Measurements from ENCODE around the gene SLC35G6.

The SLC35G6 gene

GRCh38 chr17:7483255-7484066, 2.2 kb downstream of the SLC35G6 start:
- no peak for FAIRE-seq
- TF ChIP-seq POLR2AphosphoS5 (IDR thresholded peaks at IDR 0.05; ENCODE audit: low read depth, low read length) (no peak), POLR2A (IDR thresholded peaks at IDR 0.05; ENCODE audit: low read depth, low read length) (peak; percentile 37; the same call in 1 of the 2 replicates), TAF1 (IDR thresholded peaks at IDR 0.05; ENCODE audit: borderline replicate concordance, low read depth, low read length) (peak; percentile 73)

GRCh38 chr17:7484067-7484918, 3.0 kb downstream of the SLC35G6 start, which contains the start of gene POLR2A:
TSS of gene POLR2A (plus strand) at chr17:7484366.
- TF ChIP-seq POLR2AphosphoS5 (IDR thresholded peaks at IDR 0.05; ENCODE audit: low read depth, low read length) (peak; percentile 100), TAF1 (IDR thresholded peaks at IDR 0.05; ENCODE audit: borderline replicate concordance, low read depth, low read length) (peak; percentile 100), POLR2A (IDR thresholded peaks at IDR 0.05; ENCODE audit: low read depth, low read length) (peak; percentile 100)
- peak; percentile 97 for FAIRE-seq
- peak; percentile 97 for DNase-seq (ENCODE audit: insufficient read length)

More at GRCh38 chr17:7483255-7484066, 2.2 kb downstream of the SLC35G6 start:
- peak; percentile 75 for DNase-seq (ENCODE audit: insufficient read length)

GRCh38 chr17:7484919-7485377, 3.7 kb downstream of the SLC35G6 start:
- peak; percentile 48 for FAIRE-seq
- TF ChIP-seq POLR2AphosphoS5 (IDR thresholded peaks at IDR 0.05; ENCODE audit: low read depth, low read length) (no peak), TAF1 (IDR thresholded peaks at IDR 0.05; ENCODE audit: borderline replicate concordance, low read depth, low read length) (no peak)
- DNase-seq (ENCODE audit: insufficient read length): no peak

- TF ChIP-seq POLR2AphosphoS5 (IDR thresholded peaks at IDR 0.05; ENCODE audit: low read depth, low read length): no peak
- TF ChIP-seq POLR2A (IDR thresholded peaks at IDR 0.05; ENCODE audit: low read depth, low read length): no peak
- TF ChIP-seq TAF1 (IDR thresholded peaks at IDR 0.05; ENCODE audit: borderline replicate concordance, low read depth, low read length): no peak
- no peak for DNase-seq (ENCODE audit: insufficient read length)
- FAIRE-seq: peak; percentile 30
Measured at GRCh38 chr17:7486181-7486580, 4.9 kb downstream of the SLC35G6 start.

- FAIRE-seq (no peak), DNase-seq (ENCODE audit: insufficient read length) (no peak)
- no peak for TF ChIP-seq POLR2AphosphoS5 (IDR thresholded peaks at IDR 0.05; ENCODE audit: low read depth, low read length)
- no peak for TF ChIP-seq TAF1 (IDR thresholded peaks at IDR 0.05; ENCODE audit: borderline replicate concordance, low read depth, low read length)
- TF ChIP-seq POLR2A (IDR thresholded peaks at IDR 0.05; ENCODE audit: low read depth, low read length): no peak
Measured at GRCh38 chr17:7490144-7490543, 8.9 kb downstream of the SLC35G6 start.

GRCh38 chr17:7491583-7491982, 10.3 kb downstream of the SLC35G6 start:
- DNase-seq (ENCODE audit: insufficient read length): no peak
- FAIRE-seq: no peak
- TF ChIP-seq TAF1 (IDR thresholded peaks at IDR 0.05; ENCODE audit: borderline replicate concordance, low read depth, low read length): no peak
- no peak for TF ChIP-seq POLR2A (IDR thresholded peaks at IDR 0.05; ENCODE audit: low read depth, low read length)
- no peak for TF ChIP-seq POLR2AphosphoS5 (IDR thresholded peaks at IDR 0.05; ENCODE audit: low read depth, low read length)

- FAIRE-seq (no peak), DNase-seq (ENCODE audit: insufficient read length) (no peak)
- TF ChIP-seq TAF1 (IDR thresholded peaks at IDR 0.05; ENCODE audit: borderline replicate concordance, low read depth, low read length): no peak
- no peak for TF ChIP-seq POLR2AphosphoS5 (IDR thresholded peaks at IDR 0.05; ENCODE audit: low read depth, low read length)
- no peak for TF ChIP-seq POLR2A (IDR thresholded peaks at IDR 0.05; ENCODE audit: low read depth, low read length)
Measured at GRCh38 chr17:7493941-7494340, 12.7 kb downstream of the SLC35G6 start.

- FAIRE-seq (no peak), DNase-seq (ENCODE audit: insufficient read length) (no peak)
- TF ChIP-seq POLR2AphosphoS5 (IDR thresholded peaks at IDR 0.05; ENCODE audit: low read depth, low read length): no peak
- no peak for TF ChIP-seq TAF1 (IDR thresholded peaks at IDR 0.05; ENCODE audit: borderline replicate concordance, low read depth, low read length)
- TF ChIP-seq POLR2A (IDR thresholded peaks at IDR 0.05; ENCODE audit: low read depth, low read length): no peak
Measured at GRCh38 chr17:7495906-7496434, 14.7 kb downstream of the SLC35G6 start.

- FAIRE-seq (no peak), DNase-seq (ENCODE audit: insufficient read length) (no peak)
- TF ChIP-seq TAF1 (IDR thresholded peaks at IDR 0.05; ENCODE audit: borderline replicate concordance, low read depth, low read length) (no peak), POLR2AphosphoS5 (IDR thresholded peaks at IDR 0.05; ENCODE audit: low read depth, low read length) (no peak), POLR2A (IDR thresholded peaks at IDR 0.05; ENCODE audit: low read depth, low read length) (no peak)
Measured at GRCh38 chr17:7496470-7497183, 15.4 kb downstream of the SLC35G6 start.

- FAIRE-seq (no peak), DNase-seq (ENCODE audit: insufficient read length) (no peak)
- TF ChIP-seq TAF1 (IDR thresholded peaks at IDR 0.05; ENCODE audit: borderline replicate concordance, low read depth, low read length) (no peak), POLR2A (IDR thresholded peaks at IDR 0.05; ENCODE audit: low read depth, low read length) (no peak), POLR2AphosphoS5 (IDR thresholded peaks at IDR 0.05; ENCODE audit: low read depth, low read length) (no peak)
Measured at GRCh38 chr17:7497228-7497627, 16.0 kb downstream of the SLC35G6 start.
